Caco-2 (cell line): ENCODE measurements around the gene KCNH4. TPM values are rescaled to one million over a fixed set of nuclear protein-coding genes. Genes with fewer than 3 reads are reported as not detected.

Experiments
- BruUV-seq: library from RNA; stranded (reverse); fragments of 400-500 nt; replicated peaks from 2 replicates; lab custom pipeline; 2021; lab: Mats Ljungman, UMichigan
- CTCF ChIA-PET: fragments of 300-600 bp; sonication (Branson Sonifier 250); formaldehyde crosslinking; loops from one replicate; lab custom pipeline; 2022; ENCODE audit warnings: antibody characterized with exemption; lab: Charles Lee
- POLR2A ChIA-PET: fragments of 300-600 bp; sonication (Branson Sonifier 250); formaldehyde crosslinking; loops from one replicate; lab custom pipeline; 2022; ENCODE audit warnings: antibody characterized with exemption; lab: Charles Lee
- DNase-seq, 2 experiments: peaks; one replicate each; pipeline versions ENCODE4 v3.0.0 to v3.0.0-alpha.2; 2020 to 2022
- H3K27me3 ChIP-seq: replicated peaks from 2 replicates; pipeline ENCODE4 v1.6.0; 2011; ENCODE audit warnings: low read length; ENCODE audit not compliant: control insufficient read depth, insufficient read depth
- H3K36me3 ChIP-seq: 2 replicates; pipeline ENCODE4 v1.5.1; 2011; ENCODE audit warnings: low read length; ENCODE audit not compliant: control insufficient read depth, insufficient read depth
- H3K4me1 ChIP-seq: fragments of 250-450 bp; sonication (Bioruptor Pico); 2 replicates; pipeline ENCODE4 v1.5.1; 2020; ENCODE audit warnings: mild to moderate bottlenecking
- H3K4me3 ChIP-seq: 2 replicates; pipeline ENCODE4 v1.5.1; 2011; ENCODE audit warnings: low read depth, mild to moderate bottlenecking, control low read depth, low read length
- H3K9me3 ChIP-seq: fragments of 250-450 bp; sonication (Bioruptor Pico); 2 replicates; pipeline ENCODE4 v1.5.1; 2020; ENCODE audit warnings: mild to moderate bottlenecking, moderate library complexity
- H3K27ac Mint-ChIP-seq: one replicate; pipeline ENCODE4 v1.8.0; 2022; ENCODE audit warnings: mixed read lengths; ENCODE audit not compliant: unreplicated experiment
- H3K27me3 Mint-ChIP-seq: one replicate; pipeline ENCODE4 v1.8.0; 2022; ENCODE audit warnings: mixed read lengths; ENCODE audit not compliant: insufficient read depth, unreplicated experiment
- H3K36me3 Mint-ChIP-seq: one replicate; pipeline ENCODE4 v1.8.0; 2022; ENCODE audit warnings: mild to moderate bottlenecking, mixed read lengths; ENCODE audit not compliant: insufficient read depth, unreplicated experiment
- H3K4me1 Mint-ChIP-seq: one replicate; pipeline ENCODE4 v1.8.0; 2022; ENCODE audit warnings: low read depth, mixed read lengths; ENCODE audit not compliant: unreplicated experiment
- H3K4me3 Mint-ChIP-seq: one replicate; pipeline ENCODE4 v1.8.0; 2022; ENCODE audit warnings: mild to moderate bottlenecking, moderate library complexity, mixed read lengths; ENCODE audit not compliant: unreplicated experiment
- H3K9me3 Mint-ChIP-seq: one replicate; pipeline ENCODE4 v1.8.0; 2022; ENCODE audit warnings: mixed read lengths; ENCODE audit not compliant: unreplicated experiment
- CTCF ChIP-seq, 2 experiments: fragments of 200-600 bp in 1 of 2; IDR thresholded peaks; 1 replicate in 1 of 2; 2 replicates in 1 of 2; pipeline versions ENCODE4 v1.5.1 to v1.8.0; 2011 to 2022; ENCODE audit warnings: antibody characterized with exemption in 1 of 2, control low read depth in 1 of 2, inconsistent platforms in 1 of 2, low read depth in 1 of 2, low read length in 1 of 2, mild to moderate bottlenecking in 1 of 2, moderate library complexity in 1 of 2; ENCODE audit not compliant: insufficient read depth in 1 of 2, severe bottlenecking in 1 of 2, unreplicated experiment in 1 of 2
- intact Hi-C: fragments of 100-400 bp; cut with micrococcal nuclease; formaldehyde crosslinking; loops from one replicate; pipeline ENCODE4 v1.10.0; 2022; ENCODE audit not compliant: unreplicated experiment
- total RNA-seq: library from RNA; stranded (reverse); gene quantifications from 2 replicates; pipeline ENCODE4 v1.2.3, GENCODE V29; 2022

KCNH4 gene
- total RNA-seq, 1 experiment from 2014 or later, result 0.07 TPM

GRCh38 chr17:42227849-42228700 lies 47.1 kb upstream of the KCNH4 start:
- POLR2A ChIA-PET, result no interaction called here
- H3K36me3 Mint-ChIP-seq, result no peaks in the 10 kb centered on the region
- no peak for DNase-seq
- intact Hi-C loops, result no loop called here
- no peak for TF ChIP-seq CTCF (IDR thresholded peaks at IDR 0.05; ENCODE audit: insufficient read depth in 1 of 2, low read depth in 1 of 2, low read length in 1 of 2, severe bottlenecking in 1 of 2, unreplicated experiment in 1 of 2)
- no peaks in the 10 kb centered on the region for H3K27me3 ChIP-seq
- no peaks in the 10 kb centered on the region for H3K27me3 Mint-ChIP-seq
- H3K4me1 Mint-ChIP-seq, result no peaks in the 10 kb centered on the region
- CTCF ChIA-PET, result no interaction called here
- BruUV-seq, result no TSS peak
- no peak overlapping the region for H3K4me3 Mint-ChIP-seq
- H3K27ac Mint-ChIP-seq, result no peak overlapping the region
- H3K9me3 Mint-ChIP-seq, result no peaks in the 10 kb centered on the region
- H3K9me3 ChIP-seq, result no peaks in the 10 kb centered on the region
- no peaks in the 10 kb centered on the region for H3K4me1 ChIP-seq
- H3K4me3 ChIP-seq, result no peak overlapping the region
- no peaks in the 10 kb centered on the region for H3K36me3 ChIP-seq

- ChIA-PET POLR2A (no interaction called here), CTCF (no interaction called here)
- H3K4me3 Mint-ChIP-seq, result no peak overlapping the region
- no peak for DNase-seq
- Histone ChIP-seq H3K9me3 (no peaks in the 10 kb centered on the region), H3K36me3 (no peaks in the 10 kb centered on the region), H3K4me1 (no peaks in the 10 kb centered on the region), H3K27me3 (no peaks in the 10 kb centered on the region), H3K4me3 (no peak overlapping the region)
- no peaks in the 10 kb centered on the region for H3K36me3 Mint-ChIP-seq
- no peak overlapping the region for H3K27ac Mint-ChIP-seq
- intact Hi-C loops, result no loop called here
- no peaks in the 10 kb centered on the region for H3K4me1 Mint-ChIP-seq
- H3K27me3 Mint-ChIP-seq, result no peaks in the 10 kb centered on the region
- H3K9me3 Mint-ChIP-seq, result no peaks in the 10 kb centered on the region
- BruUV-seq, result no TSS peak
- TF ChIP-seq CTCF (IDR thresholded peaks at IDR 0.05; ENCODE audit: insufficient read depth in 1 of 2, low read depth in 1 of 2, low read length in 1 of 2, severe bottlenecking in 1 of 2, unreplicated experiment in 1 of 2), result no peak
These were observed 44.7 kb upstream of the KCNH4 start for GRCh38 chr17:42225646-42226045.

GRCh38 chr17:42224651-42225050 lies 43.7 kb upstream of the KCNH4 start:
- H3K4me3 Mint-ChIP-seq, result no peak overlapping the region
- no peak overlapping the region for H3K27ac Mint-ChIP-seq
- no peaks in the 10 kb centered on the region for H3K4me1 Mint-ChIP-seq
- no peaks in the 10 kb centered on the region for H3K36me3 ChIP-seq
- H3K4me1 ChIP-seq, result no peaks in the 10 kb centered on the region
- DNase-seq, result no peak
- TF ChIP-seq CTCF (IDR thresholded peaks at IDR 0.05; ENCODE audit: insufficient read depth in 1 of 2, low read depth in 1 of 2, low read length in 1 of 2, severe bottlenecking in 1 of 2, unreplicated experiment in 1 of 2), result no peak
- no peaks in the 10 kb centered on the region for H3K27me3 ChIP-seq
- no peak overlapping the region for H3K4me3 ChIP-seq
- no peaks in the 10 kb centered on the region for H3K27me3 Mint-ChIP-seq
- no peaks in the 10 kb centered on the region for H3K36me3 Mint-ChIP-seq
- intact Hi-C loops, result no loop called here
- BruUV-seq, result no TSS peak
- no peaks in the 10 kb centered on the region for H3K9me3 Mint-ChIP-seq
- CTCF ChIA-PET, result no interaction called here
- POLR2A ChIA-PET, result no interaction called here
- no peaks in the 10 kb centered on the region for H3K9me3 ChIP-seq
